BLaER1 (cell line): Measurements from ENCODE around the gene HOXD4.

Experiments
- H3K27ac ChIP-seq: shearing (Covaris generic); formaldehyde crosslinking; 2 replicates; pipeline ENCODE4 v1.8.1; 2022
- H3K27me3 ChIP-seq: shearing (Covaris generic); formaldehyde crosslinking; 2 replicates; pipeline ENCODE4 v1.8.1; 2022
- H3K36me3 ChIP-seq: shearing (Covaris generic); formaldehyde crosslinking; 2 replicates; pipeline ENCODE4 v1.8.1; 2022
- H3K4me1 ChIP-seq: shearing (Covaris generic); formaldehyde crosslinking; 2 replicates; pipeline ENCODE4 v1.8.1; 2022
- H3K4me2 ChIP-seq: shearing (Covaris generic); formaldehyde crosslinking; 2 replicates; pipeline ENCODE4 v1.8.1; 2022
- H3K4me3 ChIP-seq: shearing (Covaris generic); formaldehyde crosslinking; 2 replicates; pipeline ENCODE4 v1.8.1; 2022
- H3K9ac ChIP-seq: shearing (Covaris generic); formaldehyde crosslinking; 2 replicates; pipeline ENCODE4 v1.8.1; 2022
- H3K9me3 ChIP-seq: shearing (Covaris generic); formaldehyde crosslinking; 2 replicates; pipeline ENCODE4 v1.8.1; 2022
- H4K20me1 ChIP-seq: shearing (Covaris generic); formaldehyde crosslinking; 2 replicates; pipeline ENCODE4 v1.8.1; 2022
- Cebpa-rat ChIP-seq: shearing (Covaris generic); IDR thresholded peaks from 2 replicates; pipeline ENCODE4 v1.8.1; 2022

The HOXD4 gene

DNA sequence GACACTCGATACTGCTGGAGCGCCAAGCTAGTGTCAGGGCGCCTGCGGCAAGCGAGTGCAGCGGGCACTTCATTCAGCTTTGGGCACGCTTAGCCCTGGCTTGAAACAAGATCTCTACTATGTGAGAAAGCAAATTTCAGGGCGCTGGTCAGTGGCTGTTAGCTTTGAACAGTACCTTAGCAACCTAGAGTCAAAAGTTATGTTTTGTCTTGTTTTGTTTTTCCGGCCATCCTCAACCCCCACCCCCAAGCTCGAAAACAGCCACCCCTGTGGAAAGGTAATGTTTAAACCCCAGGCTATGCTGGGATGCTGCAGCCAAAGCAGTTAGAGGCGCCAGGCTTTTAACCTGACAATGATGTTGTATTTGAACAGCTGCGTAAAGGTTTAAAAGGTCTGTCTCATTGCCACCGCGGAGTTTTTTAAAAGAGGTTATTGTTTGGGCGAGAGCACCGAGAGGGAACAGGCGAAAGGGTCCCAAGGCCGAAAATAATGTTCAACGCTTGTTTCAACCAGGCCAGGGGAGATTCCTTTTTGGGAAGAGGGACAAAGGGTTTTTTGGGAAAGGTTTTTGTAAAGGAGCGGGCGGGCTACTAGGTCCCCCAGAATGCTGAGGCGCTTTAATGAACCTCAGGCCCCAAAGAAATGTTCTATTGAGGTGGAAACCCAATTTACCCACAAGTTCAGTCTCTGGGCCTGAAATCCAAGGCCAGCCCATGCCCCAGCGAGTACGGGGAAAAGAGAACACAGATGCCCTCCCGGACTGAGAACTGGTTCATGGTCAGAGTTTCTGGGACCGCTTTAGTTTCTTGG, 37.0 kb upstream of the HOXD4 start:
- H3K27me3 ChIP-seq: peaks cover 100% of the 10 kb centered on the region
- peaks cover 62% of the 10 kb centered on the region for H3K9me3 ChIP-seq
- H4K20me1 ChIP-seq: peaks cover 92% of the 10 kb centered on the region
- no peak overlapping the region for H3K27ac ChIP-seq
- no peak overlapping the region for H3K4me2 ChIP-seq
- no peak for TF ChIP-seq Cebpa-rat
- H3K36me3 ChIP-seq: no peaks in the 10 kb centered on the region
- H3K4me1 ChIP-seq: no peaks in the 10 kb centered on the region
- H3K9ac ChIP-seq: no peak overlapping the region
- H3K4me3 ChIP-seq: no peak overlapping the region

DNA sequence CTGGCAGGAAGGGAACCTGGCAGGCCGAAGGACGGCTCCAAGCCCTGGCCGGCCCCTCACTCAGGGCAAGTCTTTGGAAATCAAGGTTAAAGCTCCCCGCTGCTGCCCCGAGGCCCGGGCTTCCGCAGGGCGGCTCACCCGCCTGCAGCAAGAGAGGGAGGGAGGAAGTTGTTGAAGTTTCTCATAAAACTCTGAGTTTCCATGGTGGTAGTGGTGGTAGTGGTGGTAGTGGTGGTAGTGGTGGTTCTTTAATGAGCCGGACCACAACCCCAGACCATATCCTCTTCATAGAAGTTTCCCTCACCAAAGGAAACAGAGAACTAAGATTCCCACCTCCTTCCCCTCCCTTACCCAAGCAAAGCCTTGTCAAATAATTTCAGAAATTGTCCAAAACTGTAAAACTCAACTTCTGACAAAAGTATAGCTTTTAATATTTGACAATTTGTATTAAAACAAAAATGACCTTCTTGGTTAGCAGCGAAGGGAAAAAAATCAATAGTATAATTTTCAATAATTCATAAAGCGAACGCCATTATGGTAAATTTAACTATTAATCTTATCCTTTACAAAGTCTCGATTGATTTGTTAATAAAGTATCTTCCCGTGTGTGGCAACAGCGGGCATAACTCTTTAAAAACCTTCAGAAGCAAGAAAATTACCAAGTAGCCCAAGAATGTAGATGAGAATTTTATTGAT, 36.3 kb upstream of the HOXD4 start:
- no peak overlapping the region for H3K4me2 ChIP-seq
- H3K4me3 ChIP-seq: no peak overlapping the region
- peaks cover 62% of the 10 kb centered on the region for H3K9me3 ChIP-seq
- no peaks in the 10 kb centered on the region for H3K36me3 ChIP-seq
- H3K4me1 ChIP-seq: no peaks in the 10 kb centered on the region
- peaks cover 90% of the 10 kb centered on the region for H4K20me1 ChIP-seq
- H3K27me3 ChIP-seq: peaks cover 100% of the 10 kb centered on the region
- TF ChIP-seq Cebpa-rat: no peak
- H3K9ac ChIP-seq: no peak overlapping the region
- H3K27ac ChIP-seq: no peak overlapping the region

DNA sequence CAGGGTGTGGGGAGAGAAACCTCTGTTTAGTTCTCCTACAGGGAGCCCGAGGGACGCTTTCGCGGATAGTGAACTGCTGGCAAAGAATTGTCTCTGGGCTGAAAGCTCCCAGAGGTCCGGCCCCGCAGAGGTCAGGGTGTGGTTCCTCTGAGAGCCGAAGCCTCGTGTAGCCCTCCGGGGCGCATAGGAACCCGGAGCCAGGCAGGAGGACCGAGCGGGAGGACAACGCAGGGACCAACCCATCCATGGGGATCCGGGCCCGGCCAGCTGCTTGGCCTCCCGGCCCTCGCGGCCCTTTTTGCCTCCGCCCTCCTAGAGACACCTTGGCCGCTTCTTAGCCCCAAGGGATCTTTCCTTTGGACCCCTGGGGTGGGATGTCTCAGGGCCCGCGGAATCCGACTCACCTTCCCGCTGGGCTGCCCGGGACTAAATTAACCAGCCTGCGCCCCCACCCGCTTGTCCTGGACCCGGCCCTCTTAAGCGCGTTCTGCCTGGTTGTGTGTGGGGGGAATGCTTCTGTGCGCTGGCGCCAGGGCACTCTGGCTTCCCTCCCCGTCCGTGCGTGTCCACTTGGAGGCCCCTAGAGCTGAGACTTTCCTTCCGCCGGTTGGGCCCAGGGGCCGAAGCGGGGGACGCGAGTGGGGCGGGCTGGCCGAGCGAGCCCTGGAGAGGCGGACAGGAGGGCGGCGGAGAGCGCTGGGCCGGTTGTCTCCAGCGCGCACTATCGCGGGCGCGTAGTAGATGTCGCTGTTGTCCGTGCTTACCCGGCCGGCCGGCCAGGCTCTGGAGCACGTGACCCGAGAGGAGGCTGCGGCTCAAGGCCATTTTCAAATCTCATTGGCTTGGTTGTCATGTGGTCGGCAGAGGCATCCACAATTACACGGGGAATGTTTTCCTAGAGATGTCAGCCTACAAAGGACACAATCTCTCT, 35.2 kb upstream of the HOXD4 start, which contains the start of gene HOXD10:
Gene HOXD10, plus strand, starts transcription at position 896 of the 931 bp plus-strand sequence. CDS start 56 bp downstream, outside the sequence.
- Histone ChIP-seq H3K9ac (no peak within 1 kb of the TSS), H3K36me3 (no peaks in the 10 kb centered on the region), H3K4me2 (no peak within 1 kb of the TSS), H4K20me1 (peaks cover 90% of the 10 kb centered on the region), H3K4me3 (0 out of 2 replicates have a peak within 1 kb of the TSS, but pooled peaks have one; percentile 2), H3K27me3 (peaks cover 100% of the 10 kb centered on the region), H3K9me3 (peaks cover 69% of the 10 kb centered on the region), H3K27ac (no peak within 1 kb of the TSS), H3K4me1 (no peaks in the 10 kb centered on the region)
- TF ChIP-seq Cebpa-rat: no peak

DNA sequence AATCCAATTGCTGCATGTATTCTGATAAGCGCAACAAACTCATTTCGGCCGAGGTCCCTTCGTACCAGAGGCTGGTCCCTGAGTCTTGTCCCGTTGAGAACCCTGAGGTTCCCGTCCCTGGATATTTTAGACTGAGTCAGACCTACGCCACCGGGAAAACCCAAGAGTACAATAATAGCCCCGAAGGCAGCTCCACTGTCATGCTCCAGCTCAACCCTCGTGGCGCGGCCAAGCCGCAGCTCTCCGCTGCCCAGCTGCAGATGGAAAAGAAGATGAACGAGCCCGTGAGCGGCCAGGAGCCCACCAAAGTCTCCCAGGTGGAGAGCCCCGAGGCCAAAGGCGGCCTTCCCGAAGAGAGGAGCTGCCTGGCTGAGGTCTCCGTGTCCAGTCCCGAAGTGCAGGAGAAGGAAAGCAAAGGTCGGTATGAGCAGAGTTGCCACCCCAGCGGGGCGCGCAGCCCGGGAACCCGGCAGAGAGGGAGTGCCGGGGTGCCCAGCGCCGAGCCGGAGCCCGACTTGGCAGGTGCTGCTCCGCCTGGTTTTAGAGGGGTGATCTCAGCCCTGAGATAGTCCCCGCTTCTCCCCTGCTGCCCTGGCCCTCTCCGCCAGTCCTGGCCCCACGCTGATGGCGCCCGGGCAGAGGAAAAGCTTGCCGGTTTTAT, 34.1 kb upstream of the HOXD4 start:
- Histone ChIP-seq H3K27ac (no peak overlapping the region), H3K27me3 (peaks cover 100% of the 10 kb centered on the region)

DNA sequence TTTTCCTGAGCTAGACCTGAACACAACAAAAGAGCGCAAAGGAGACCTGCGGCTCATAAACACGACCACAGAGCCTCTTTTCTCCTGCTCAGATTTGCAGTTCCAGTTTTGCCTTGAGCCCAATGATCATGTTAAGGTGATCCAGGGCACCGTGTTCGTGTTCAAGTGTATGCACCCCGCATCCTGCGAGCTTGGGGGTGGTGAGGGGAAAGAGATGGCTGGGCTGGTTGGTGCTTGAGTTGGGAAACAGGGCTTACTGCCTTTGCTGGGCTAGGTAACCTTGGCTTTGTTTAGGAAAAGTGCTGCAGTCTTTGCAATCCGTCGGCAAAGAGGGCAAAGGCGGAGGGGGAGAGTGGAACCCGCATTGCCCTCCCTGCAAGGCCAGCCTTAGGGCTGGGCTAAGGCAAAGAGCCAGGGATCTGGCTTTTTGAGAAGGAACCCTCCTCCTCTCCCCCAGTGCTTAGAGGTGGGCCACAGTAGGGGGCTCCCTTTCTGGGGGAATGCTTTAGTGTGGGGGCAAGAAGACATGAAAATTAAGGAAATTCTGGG, 33.5 kb upstream of the HOXD4 start:
- Histone ChIP-seq H3K9me3 (peaks cover 74% of the 10 kb centered on the region), H4K20me1 (peaks cover 90% of the 10 kb centered on the region), H3K4me3 (0 out of 2 replicates have a peak overlapping the region, but pooled peaks have one; percentile 2), H3K4me2 (no peak overlapping the region), H3K27me3 (peaks cover 100% of the 10 kb centered on the region), H3K4me1 (no peaks in the 10 kb centered on the region), H3K9ac (no peak overlapping the region), H3K27ac (no peak overlapping the region), H3K36me3 (no peaks in the 10 kb centered on the region)
- TF ChIP-seq Cebpa-rat: no peak

More for the DNA sequence above, 34.1 kb upstream of the HOXD4 start:
- no peak for TF ChIP-seq Cebpa-rat
- Histone ChIP-seq H3K4me2 (no peak overlapping the region), H3K9me3 (peaks cover 74% of the 10 kb centered on the region), H3K36me3 (no peaks in the 10 kb centered on the region), H3K9ac (no peak overlapping the region), H3K4me3 (0 out of 2 replicates have a peak overlapping the region, but pooled peaks have one; percentile 2), H4K20me1 (peaks cover 90% of the 10 kb centered on the region), H3K4me1 (no peaks in the 10 kb centered on the region)

DNA sequence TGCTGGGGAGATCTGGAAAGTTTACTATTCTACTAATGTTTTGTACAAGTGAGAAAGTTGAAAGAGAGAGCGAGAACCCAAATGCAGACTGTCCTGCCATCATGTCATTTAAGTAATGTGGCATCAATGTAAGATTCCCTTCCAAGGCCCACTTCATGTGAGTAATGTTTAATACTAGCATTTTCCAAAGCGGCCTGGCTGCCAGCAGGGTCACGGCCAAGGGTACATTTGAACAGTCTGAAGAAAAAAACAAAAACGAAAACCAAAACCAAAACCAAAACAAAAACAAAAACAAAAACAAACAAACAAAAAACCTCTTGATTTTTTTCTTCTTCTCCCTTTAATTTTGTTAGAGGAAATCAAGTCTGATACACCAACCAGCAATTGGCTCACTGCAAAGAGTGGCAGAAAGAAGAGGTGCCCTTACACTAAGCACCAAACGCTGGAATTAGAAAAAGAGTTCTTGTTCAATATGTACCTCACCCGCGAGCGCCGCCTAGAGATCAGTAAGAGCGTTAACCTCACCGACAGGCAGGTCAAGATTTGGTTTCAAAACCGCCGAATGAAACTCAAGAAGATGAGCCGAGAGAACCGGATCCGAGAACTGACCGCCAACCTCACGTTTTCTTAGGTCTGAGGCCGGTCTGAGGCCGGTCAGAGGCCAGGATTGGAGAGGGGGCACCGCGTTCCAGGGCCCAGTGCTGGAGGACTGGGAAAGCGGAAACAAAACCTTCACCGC, 32.6 kb upstream of the HOXD4 start:
- H3K4me2 ChIP-seq: no peak overlapping the region
- TF ChIP-seq Cebpa-rat: no peak
- peaks cover 100% of the 10 kb centered on the region for H3K27me3 ChIP-seq
- no peak overlapping the region for H3K4me3 ChIP-seq
- H3K9ac ChIP-seq: no peak overlapping the region
- H3K36me3 ChIP-seq: no peaks in the 10 kb centered on the region
- H4K20me1 ChIP-seq: peaks cover 93% of the 10 kb centered on the region
- H3K9me3 ChIP-seq: peaks cover 78% of the 10 kb centered on the region
- no peaks in the 10 kb centered on the region for H3K4me1 ChIP-seq
- no peak overlapping the region for H3K27ac ChIP-seq

DNA sequence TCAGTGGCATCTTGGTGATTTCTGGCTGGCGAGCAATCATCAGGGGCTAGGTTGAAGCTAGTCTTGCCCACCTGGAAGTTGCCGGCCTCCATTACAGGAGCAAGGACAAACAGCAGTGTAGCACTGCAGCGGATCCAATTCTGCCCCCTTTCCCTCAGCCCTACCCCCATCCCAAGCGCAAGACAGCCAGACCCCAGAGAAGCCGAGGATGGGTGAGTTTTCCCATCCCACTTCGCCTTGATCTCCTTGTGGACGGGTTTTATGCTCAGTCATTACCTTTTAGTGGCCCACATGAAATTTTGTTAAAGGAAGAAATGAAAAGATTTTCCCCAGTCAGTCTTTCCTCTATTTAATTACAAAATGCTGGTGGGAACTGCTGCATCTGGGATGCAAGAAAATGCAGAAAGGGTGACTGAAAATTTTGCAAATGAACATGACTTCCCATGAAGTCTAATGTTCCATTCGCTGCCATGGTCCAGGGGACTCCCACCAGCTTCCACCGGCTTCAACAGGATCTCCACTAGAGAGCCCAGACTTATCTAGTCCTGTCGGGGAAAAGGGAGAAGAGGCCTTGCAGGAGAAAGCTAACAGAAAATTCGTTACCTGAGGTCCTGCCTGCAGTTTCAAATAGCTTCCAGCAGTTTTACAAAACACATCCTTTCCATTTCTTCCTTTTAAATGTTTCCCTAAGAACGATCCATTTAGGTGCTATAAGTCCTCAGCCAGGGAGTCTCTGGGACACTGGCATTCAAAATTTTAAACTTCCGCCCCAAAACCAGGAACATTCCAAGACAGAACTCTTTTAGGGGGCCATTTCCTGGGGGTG, 30.8 kb upstream of the HOXD4 start:
- peaks cover 96% of the 10 kb centered on the region for H4K20me1 ChIP-seq
- no peaks in the 10 kb centered on the region for H3K4me1 ChIP-seq
- no peak overlapping the region for H3K27ac ChIP-seq
- peaks cover 67% of the 10 kb centered on the region for H3K9me3 ChIP-seq
- H3K36me3 ChIP-seq: no peaks in the 10 kb centered on the region
- no peak for TF ChIP-seq Cebpa-rat
- H3K4me3 ChIP-seq: no peak overlapping the region
- H3K27me3 ChIP-seq: peaks cover 100% of the 10 kb centered on the region
- H3K9ac ChIP-seq: no peak overlapping the region
- no peak overlapping the region for H3K4me2 ChIP-seq
